A673 (cell line): ENCODE measurements around the gene CELA2B. TPM values are rescaled to one million over a fixed set of nuclear protein-coding genes. Genes with fewer than 3 reads are reported as not detected.

Source experiments
- BruUV-seq: library from RNA; stranded (reverse); fragments of 400-500 nt; replicated peaks from 2 replicates; lab custom pipeline; 2021; lab: Mats Ljungman, UMichigan
- CTCF ChIA-PET: fragments of 300-600 bp; sonication (Branson Sonifier 250); formaldehyde crosslinking; loops from one replicate; lab custom pipeline; 2022; ENCODE audit warnings: antibody characterized with exemption; lab: Charles Lee
- POLR2A ChIA-PET: fragments of 300-600 bp; sonication (Branson Sonifier 250); formaldehyde crosslinking; loops from one replicate; lab custom pipeline; 2022; ENCODE audit warnings: antibody characterized with exemption; ENCODE audit not compliant: low non-redundant PET; lab: Charles Lee
- DNase-seq: peaks from one replicate; pipeline ENCODE4 v3.0.0-alpha.2; 2015; ENCODE audit warnings: low spot score
- H3K27ac ChIP-seq: fragments of 200-600 bp; sonication (generic); 2 replicates; pipeline ENCODE4 v1.5.1; 2016; ENCODE audit warnings: mixed run types, low read depth, mild to moderate bottlenecking, mixed read lengths, antibody characterized with exemption, low read length; ENCODE audit not compliant: poor library complexity, severe bottlenecking
- H3K27me3 ChIP-seq: fragments of 200-600 bp; sonication (generic); replicated peaks from 2 replicates; pipeline ENCODE4 v1.6.1; 2017; ENCODE audit warnings: mixed run types, low read depth, mild to moderate bottlenecking, mixed read lengths, antibody characterized with exemption, low read length; ENCODE audit not compliant: insufficient read depth, poor library complexity
- H3K36me3 ChIP-seq: fragments of 200-600 bp; sonication (generic); 2 replicates; pipeline ENCODE4 v1.6.1; 2016; ENCODE audit warnings: mixed run types, mild to moderate bottlenecking, mixed read lengths, antibody characterized with exemption, low read length; ENCODE audit not compliant: insufficient read depth, poor library complexity, severe bottlenecking
- H3K4me1 ChIP-seq: fragments of 200-600 bp; sonication (generic); 2 replicates; pipeline ENCODE4 v1.6.1; 2017; ENCODE audit warnings: mixed run types, mild to moderate bottlenecking, mixed read lengths, antibody characterized with exemption, low read length; ENCODE audit not compliant: insufficient read depth, poor library complexity, severe bottlenecking
- H3K4me3 ChIP-seq: fragments of 200-600 bp; sonication (generic); 2 replicates; pipeline ENCODE4 v1.5.1; 2016; ENCODE audit warnings: low read depth, mixed run types, mild to moderate bottlenecking, mixed read lengths, low read length; ENCODE audit not compliant: poor library complexity, severe bottlenecking
- H3K9me3 ChIP-seq: fragments of 200-600 bp; sonication (generic); 2 replicates; pipeline ENCODE4 v1.6.1; 2016; ENCODE audit warnings: mixed run types, low read depth, mild to moderate bottlenecking, mixed read lengths, antibody characterized with exemption, low read length; ENCODE audit not compliant: poor library complexity, severe bottlenecking
- CTCF ChIP-seq: fragments of 300-800, 200-600 bp; sonication (generic); conservative IDR thresholded peaks from 2 replicates; pipeline ENCODE4 v1.5.1; 2017; ENCODE audit warnings: low read depth, mild to moderate bottlenecking, antibody characterized with exemption, low read length, moderate library complexity, mixed read lengths
- EZH2 ChIP-seq: fragments of 200-600 bp; sonication (generic); IDR thresholded peaks from 2 replicates; pipeline ENCODE4 v1.6.1; 2017; ENCODE audit warnings: borderline replicate concordance, low read depth, mild to moderate bottlenecking, mixed read lengths, antibody characterized with exemption, low read length; ENCODE audit not compliant: poor library complexity, severe bottlenecking
- intact Hi-C: fragments of 100-400 bp; cut with micrococcal nuclease; formaldehyde crosslinking; loops from one replicate; pipeline ENCODE4 v1.10.0; 2022; ENCODE audit not compliant: unreplicated experiment
- total RNA-seq: library from RNA; stranded (reverse); gene quantifications from 2 replicates; pipeline ENCODE4 v1.2.3, GENCODE V29; 2021

The CELA2B gene
- total RNA-seq, 1 experiment from 2014 or later, result not detected

GRCh38 chr1:15504436-15504835 is 28.5 kb downstream of the CELA2B start:
- no peak for DNase-seq
- Histone ChIP-seq H3K27me3 (no peaks in the 10 kb centered on the region), H3K4me1 (no peaks in the 10 kb centered on the region), H3K9me3 (no peaks in the 10 kb centered on the region), H3K36me3 (no peaks in the 10 kb centered on the region), H3K27ac (no peak overlapping the region), H3K4me3 (no peak overlapping the region)
- POLR2A ChIA-PET, result no interaction called here
- TF ChIP-seq CTCF (no peak), EZH2 (no peak)
- intact Hi-C loops, result loop anchor here (5.0 kb wide), 1 partner anchor 182 kb away; no protein-coding TSS in a partner anchor
- CTCF ChIA-PET, result no interaction called here
- BruUV-seq, result no TSS peak

- Histone ChIP-seq H3K4me1 (no peaks in the 10 kb centered on the region), H3K36me3 (no peaks in the 10 kb centered on the region), H3K9me3 (no peaks in the 10 kb centered on the region), H3K27me3 (no peaks in the 10 kb centered on the region), H3K4me3 (no peak overlapping the region), H3K27ac (no peak overlapping the region)
- no peak for TF ChIP-seq EZH2
- TF ChIP-seq CTCF, result no peak
- DNase-seq, result no peak
- ChIA-PET CTCF (no interaction called here), POLR2A (no interaction called here)
- intact Hi-C loops, result no loop called here
- no TSS peak for BruUV-seq
These were observed 30.9 kb downstream of the CELA2B start for GRCh38 chr1:15506831-15507230.

- Histone ChIP-seq H3K27me3 (no peaks in the 10 kb centered on the region), H3K27ac (no peak overlapping the region), H3K36me3 (no peaks in the 10 kb centered on the region), H3K4me3 (no peak overlapping the region), H3K4me1 (no peaks in the 10 kb centered on the region), H3K9me3 (no peaks in the 10 kb centered on the region)
- BruUV-seq, result no TSS peak
- POLR2A ChIA-PET, result no interaction called here
- TF ChIP-seq CTCF, result no peak
- TF ChIP-seq EZH2, result no peak
- CTCF ChIA-PET, result no interaction called here
- no peak for DNase-seq
- intact Hi-C loops, result no loop called here
These were observed 31.4 kb downstream of the CELA2B start for GRCh38 chr1:15507278-15507677.
